Liver (tissue), 3 donors: ENCODE results near the gene TNS1.

Experiments
- EGR1 ChIP-seq, 2 donors: IDR thresholded peaks; 2 replicates each; pipeline ENCODE4 v1.6.1; 2016 to 2018; ENCODE audit warnings: antibody characterized with exemption in 2 of 2, low read depth in 2 of 2
- FOXA1 ChIP-seq: IDR thresholded peaks from 2 replicates; pipeline ENCODE4 v1.6.1; 2016; ENCODE audit warnings: antibody characterized with exemption
- FOXA2 ChIP-seq: IDR thresholded peaks from 2 replicates; pipeline ENCODE4 v1.6.1; 2016; ENCODE audit warnings: antibody characterized with exemption
- GABPA ChIP-seq, 2 donors: IDR thresholded peaks in 1 of 2; conservative IDR thresholded peaks in 1 of 2; 2 replicates each; pipeline ENCODE4 v1.6.1; 2016; ENCODE audit warnings: antibody characterized with exemption in 2 of 2, mild to moderate bottlenecking in 1 of 2, moderate library complexity in 1 of 2
- JUND ChIP-seq, 2 donors: IDR thresholded peaks; 2 replicates each; pipeline ENCODE4 v1.6.1; 2016; ENCODE audit warnings: antibody characterized with exemption in 2 of 2
- RAD21 ChIP-seq, 2 donors: IDR thresholded peaks; 2 replicates each; pipeline ENCODE4 v1.6.1; 2016; ENCODE audit warnings: antibody characterized with exemption in 2 of 2, mild to moderate bottlenecking in 2 of 2
- SP1 ChIP-seq: IDR thresholded peaks from 2 replicates; pipeline ENCODE4 v1.6.1; 2018; ENCODE audit warnings: antibody characterized with exemption, mild to moderate bottlenecking
- YY1 ChIP-seq: IDR thresholded peaks from 2 replicates; pipeline ENCODE4 v1.6.1; 2016; ENCODE audit warnings: antibody characterized with exemption, mild to moderate bottlenecking
- TF ChIP-seq, protein P1 (sequence below): fragments of 150-350 bp; IDR thresholded peaks from 2 replicates; pipeline ENCODE4 v1.5.1; 2017; ENCODE audit warnings: improper control_type of control experiment, low read depth, low read length; ENCODE audit not compliant: missing input control
- TF ChIP-seq, protein P2 (sequence below): IDR thresholded peaks from 2 replicates; pipeline ENCODE4 v1.6.1; 2016; ENCODE audit warnings: antibody characterized with exemption, mild to moderate bottlenecking
- TF ChIP-seq, protein P3 (sequence below): IDR thresholded peaks from 2 replicates; pipeline ENCODE4 v1.6.1; 2016; ENCODE audit warnings: antibody characterized with exemption
- TF ChIP-seq, protein P4 (sequence below): IDR thresholded peaks from 2 replicates; pipeline ENCODE4 v1.6.1; 2016; ENCODE audit warnings: antibody characterized with exemption
- donor health status: healthy.
- donor health status: healthy.

DNA sequence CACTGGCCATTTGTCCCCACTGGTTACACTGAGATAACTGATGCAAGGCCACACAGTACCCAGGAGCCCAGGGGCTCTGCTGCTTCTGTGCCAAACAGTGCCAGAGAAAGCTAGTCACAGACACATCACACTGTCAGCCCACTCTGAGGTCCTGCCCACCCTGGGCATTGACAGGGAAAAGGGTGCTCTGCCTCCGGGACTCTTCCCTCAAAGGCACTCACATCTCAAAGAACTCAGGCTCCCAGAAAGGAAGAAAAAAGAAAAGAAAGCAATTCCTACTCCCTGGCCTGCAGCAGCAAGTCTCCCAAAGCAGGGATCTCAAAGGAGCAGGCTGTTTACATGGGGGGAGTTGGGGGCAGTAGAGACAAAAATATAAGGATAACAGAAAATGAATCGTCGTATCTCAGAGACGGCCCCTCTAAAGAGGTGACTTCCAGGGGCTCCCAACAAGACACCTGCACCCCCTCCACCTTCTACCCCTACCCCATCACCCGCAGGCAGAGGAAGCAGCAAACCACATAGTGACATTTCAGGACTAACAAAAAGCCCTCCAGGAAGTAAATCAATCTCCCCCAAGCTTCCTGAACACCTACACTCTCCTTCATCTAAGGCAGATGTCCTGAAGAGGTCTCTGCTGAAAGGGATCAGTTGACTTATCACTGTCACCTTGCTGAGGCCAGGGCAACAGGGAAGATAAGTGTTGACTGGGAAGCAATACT, 247.6 kb downstream of the TNS1 start:
- TF ChIP-seq, protein P1, sequence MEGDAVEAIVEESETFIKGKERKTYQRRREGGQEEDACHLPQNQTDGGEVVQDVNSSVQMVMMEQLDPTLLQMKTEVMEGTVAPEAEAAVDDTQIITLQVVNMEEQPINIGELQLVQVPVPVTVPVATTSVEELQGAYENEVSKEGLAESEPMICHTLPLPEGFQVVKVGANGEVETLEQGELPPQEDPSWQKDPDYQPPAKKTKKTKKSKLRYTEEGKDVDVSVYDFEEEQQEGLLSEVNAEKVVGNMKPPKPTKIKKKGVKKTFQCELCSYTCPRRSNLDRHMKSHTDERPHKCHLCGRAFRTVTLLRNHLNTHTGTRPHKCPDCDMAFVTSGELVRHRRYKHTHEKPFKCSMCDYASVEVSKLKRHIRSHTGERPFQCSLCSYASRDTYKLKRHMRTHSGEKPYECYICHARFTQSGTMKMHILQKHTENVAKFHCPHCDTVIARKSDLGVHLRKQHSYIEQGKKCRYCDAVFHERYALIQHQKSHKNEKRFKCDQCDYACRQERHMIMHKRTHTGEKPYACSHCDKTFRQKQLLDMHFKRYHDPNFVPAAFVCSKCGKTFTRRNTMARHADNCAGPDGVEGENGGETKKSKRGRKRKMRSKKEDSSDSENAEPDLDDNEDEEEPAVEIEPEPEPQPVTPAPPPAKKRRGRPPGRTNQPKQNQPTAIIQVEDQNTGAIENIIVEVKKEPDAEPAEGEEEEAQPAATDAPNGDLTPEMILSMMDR = no peak
- TF ChIP-seq SP1 = no peak
- TF ChIP-seq EGR1 (IDR thresholded peaks at IDR 0.05; ENCODE audit: low read depth in 2 of 2) = no peak
- TF ChIP-seq, protein P2, sequence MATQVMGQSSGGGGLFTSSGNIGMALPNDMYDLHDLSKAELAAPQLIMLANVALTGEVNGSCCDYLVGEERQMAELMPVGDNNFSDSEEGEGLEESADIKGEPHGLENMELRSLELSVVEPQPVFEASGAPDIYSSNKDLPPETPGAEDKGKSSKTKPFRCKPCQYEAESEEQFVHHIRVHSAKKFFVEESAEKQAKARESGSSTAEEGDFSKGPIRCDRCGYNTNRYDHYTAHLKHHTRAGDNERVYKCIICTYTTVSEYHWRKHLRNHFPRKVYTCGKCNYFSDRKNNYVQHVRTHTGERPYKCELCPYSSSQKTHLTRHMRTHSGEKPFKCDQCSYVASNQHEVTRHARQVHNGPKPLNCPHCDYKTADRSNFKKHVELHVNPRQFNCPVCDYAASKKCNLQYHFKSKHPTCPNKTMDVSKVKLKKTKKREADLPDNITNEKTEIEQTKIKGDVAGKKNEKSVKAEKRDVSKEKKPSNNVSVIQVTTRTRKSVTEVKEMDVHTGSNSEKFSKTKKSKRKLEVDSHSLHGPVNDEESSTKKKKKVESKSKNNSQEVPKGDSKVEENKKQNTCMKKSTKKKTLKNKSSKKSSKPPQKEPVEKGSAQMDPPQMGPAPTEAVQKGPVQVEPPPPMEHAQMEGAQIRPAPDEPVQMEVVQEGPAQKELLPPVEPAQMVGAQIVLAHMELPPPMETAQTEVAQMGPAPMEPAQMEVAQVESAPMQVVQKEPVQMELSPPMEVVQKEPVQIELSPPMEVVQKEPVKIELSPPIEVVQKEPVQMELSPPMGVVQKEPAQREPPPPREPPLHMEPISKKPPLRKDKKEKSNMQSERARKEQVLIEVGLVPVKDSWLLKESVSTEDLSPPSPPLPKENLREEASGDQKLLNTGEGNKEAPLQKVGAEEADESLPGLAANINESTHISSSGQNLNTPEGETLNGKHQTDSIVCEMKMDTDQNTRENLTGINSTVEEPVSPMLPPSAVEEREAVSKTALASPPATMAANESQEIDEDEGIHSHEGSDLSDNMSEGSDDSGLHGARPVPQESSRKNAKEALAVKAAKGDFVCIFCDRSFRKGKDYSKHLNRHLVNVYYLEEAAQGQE = no peak
- TF ChIP-seq, protein P3, sequence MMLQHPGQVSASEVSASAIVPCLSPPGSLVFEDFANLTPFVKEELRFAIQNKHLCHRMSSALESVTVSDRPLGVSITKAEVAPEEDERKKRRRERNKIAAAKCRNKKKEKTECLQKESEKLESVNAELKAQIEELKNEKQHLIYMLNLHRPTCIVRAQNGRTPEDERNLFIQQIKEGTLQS = no peak
- no peak for TF ChIP-seq YY1
- no peak for TF ChIP-seq FOXA1
- no peak for TF ChIP-seq JUND (IDR thresholded peaks at IDR 0.05)
- no peak for TF ChIP-seq RAD21 (IDR thresholded peaks at IDR 0.05)
- no peak for TF ChIP-seq FOXA2
- no peak for TF ChIP-seq GABPA (IDR thresholded peaks at IDR 0.05 in 1 of 2, conservative IDR thresholded peaks at IDR 0.05 in 1 of 2)
- TF ChIP-seq, protein P4, sequence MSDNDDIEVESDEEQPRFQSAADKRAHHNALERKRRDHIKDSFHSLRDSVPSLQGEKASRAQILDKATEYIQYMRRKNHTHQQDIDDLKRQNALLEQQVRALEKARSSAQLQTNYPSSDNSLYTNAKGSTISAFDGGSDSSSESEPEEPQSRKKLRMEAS = no peak
